Bladder microvascular endothelial cell (primary cell): ENCODE results near the gene TIMM13. TPM values are rescaled to one million over a fixed set of nuclear protein-coding genes. Genes with fewer than 3 reads are reported as not detected.

Experiments used
- total RNA-seq: library from RNA; depleted of rRNA; stranded (reverse); fragments of >200 nt; gene quantifications from 2 replicates; pipeline ENCODE4 v1.2.3, GENCODE V29; 2014

TIMM13 gene
- 40.0 and 40.2 TPM in 2 replicates for total RNA-seq

DNA sequence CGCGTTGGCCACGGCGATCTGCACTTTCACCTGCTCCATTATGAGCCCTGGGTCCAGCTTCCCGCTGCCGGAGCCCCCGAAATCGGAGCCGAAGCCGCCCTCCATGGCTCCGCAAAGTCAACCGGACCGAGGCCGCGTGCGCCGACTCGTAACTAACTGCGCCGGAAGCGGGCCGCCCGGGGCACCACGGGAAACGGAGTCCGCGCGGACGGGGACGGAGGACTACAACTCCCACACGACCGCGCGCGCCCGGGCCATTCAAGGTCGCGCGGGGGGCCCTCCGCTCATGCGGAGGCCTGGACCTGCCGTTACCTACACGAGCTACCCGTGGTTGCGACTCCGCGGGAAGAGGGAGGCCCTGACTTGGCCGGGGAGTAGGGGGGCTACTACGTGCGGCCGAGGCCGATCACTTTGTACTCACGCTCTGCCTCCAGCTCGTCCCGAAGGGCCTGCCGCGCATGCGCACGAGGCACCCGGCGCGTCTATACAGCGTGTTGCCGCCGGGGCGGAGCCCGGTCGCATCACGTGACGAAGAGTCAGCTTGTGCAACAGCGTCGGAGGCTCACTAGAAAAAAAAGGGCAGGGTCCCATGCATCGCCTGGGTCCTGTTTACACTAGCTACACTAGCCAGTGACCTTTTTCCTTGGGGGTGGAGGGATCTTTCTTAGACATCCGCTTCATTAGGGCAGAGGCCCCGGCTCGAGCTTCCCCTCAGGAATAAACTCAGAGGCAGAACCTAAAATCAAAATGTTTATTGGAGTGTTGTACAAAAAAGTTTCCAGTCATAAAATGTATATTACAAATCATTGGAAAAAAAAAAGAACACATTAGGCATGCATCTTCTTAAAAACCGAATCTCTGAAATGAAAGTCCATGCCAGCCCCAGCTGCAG lies at the start of gene TIMM13:
TSS of gene TIMM13 (minus strand) at position 158 of the 892 bp plus-strand sequence. CDS start at position 105, 53 bp downstream.

GRCh38 chr19:2475702-2476450 lies 48.5 kb upstream of the TIMM13 start, which contains the start of gene GADD45B:
TSS of gene GADD45B (plus strand) at chr19:2476127. CDS start at chr19:2476359, 232 bp downstream.

Other genes with a start within 250 kb of the TIMM13 start
- 47.3 and 75.1 TPM in 2 replicates for gene PLEKHJ1, start 191.3 kb downstream of the TIMM13 start, total RNA-seq
- 37.7 and 92.1 TPM in 2 replicates for gene SF3A2, start 190.8 kb downstream of the TIMM13 start, total RNA-seq
- 0.49 and 2.3 TPM in 2 replicates for gene AMH, start 178.3 kb downstream of the TIMM13 start, total RNA-seq
- not detected in 2 replicates for gene JSRP1, start 171.2 kb downstream of the TIMM13 start, total RNA-seq
- 0.25 TPM in 1 of 2 replicates, not detected in the other for gene PEAK3, start 145.4 kb downstream of the TIMM13 start, total RNA-seq
- not detected in 2 replicates for gene LINGO3, start 119.4 kb downstream of the TIMM13 start, total RNA-seq
- 82.6 and 95.7 TPM in 2 replicates for gene LSM7, start 99.0 kb downstream of the TIMM13 start, total RNA-seq
- 12.0 and 50.8 TPM in 2 replicates for gene SPPL2B, start 98.9 kb downstream of the TIMM13 start, total RNA-seq
- 0.06 TPM in 1 of 2 replicates, not detected in the other for gene TMPRSS9, start 67.3 kb downstream of the TIMM13 start, total RNA-seq
- 102 and 109 TPM in 2 replicates for gene LMNB2, start 29.4 kb upstream of the TIMM13 start, total RNA-seq
- 32.2 and 192 TPM in 2 replicates for gene GADD45B, start 48.5 kb upstream of the TIMM13 start, total RNA-seq